Measurements from ENCODE around the gene PTP4A2. TPM values are rescaled to one million over a fixed set of nuclear protein-coding genes. Genes with fewer than 3 reads are reported as not detected.

The PTP4A2 gene
- total and polyA plus RNA-seq, 2 of the 8 experiments (the other 6 are each of a cell fraction or from before 2014, with no cell fraction given) = 87.4 to 214 TPM

DNA sequence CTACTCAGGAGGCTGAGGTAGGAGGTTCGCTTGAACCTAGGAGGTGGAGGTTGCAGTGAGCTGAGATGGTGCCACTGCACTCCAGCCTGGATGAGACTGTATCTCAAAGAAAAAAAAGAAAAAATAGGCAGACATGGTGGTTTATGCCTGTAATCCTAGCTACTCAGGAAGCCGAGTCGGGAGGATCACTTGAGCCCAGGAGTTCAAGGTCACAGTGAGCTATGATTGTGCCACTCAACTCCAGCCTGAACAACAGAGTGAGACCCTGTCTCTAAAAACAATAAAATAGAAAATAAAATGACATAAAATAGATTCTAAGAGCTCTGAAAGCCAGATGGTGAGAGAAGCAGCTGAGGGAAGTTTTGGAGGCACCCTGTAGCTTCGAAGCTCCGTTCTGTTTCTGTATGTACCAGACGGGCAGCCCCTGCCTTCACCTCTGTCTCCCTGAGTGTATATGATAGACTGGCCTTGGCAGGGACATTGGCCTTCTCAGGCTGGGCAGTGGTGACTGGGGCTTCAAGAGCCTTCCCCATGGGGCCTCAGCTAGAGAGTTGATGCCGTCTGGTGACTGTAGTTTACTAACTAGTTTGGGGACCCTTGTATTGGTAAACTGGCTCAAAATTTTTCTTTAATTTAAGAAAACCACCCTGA, 68.0 kb downstream of the PTP4A2 start:
- Histone ChIP-seq H2AK5ac (ENCODE audit: low read depth, low read length) (no peak overlapping the region), H3K4me3 (ENCODE audit: extremely low read depth in 1 of 4, insufficient read depth in 2 of 4, low read depth in 3 of 4, low read length in 4 of 4) (no peak overlapping the region), H4K20me1 (replicated peaks in 1 of 2; ENCODE audit: control insufficient read depth in 1 of 2, insufficient read depth in 2 of 2, low read length in 2 of 2) (no peaks in the 10 kb centered on the region), H3K36me3 (ENCODE audit: control insufficient read depth in 2 of 4, insufficient read depth in 4 of 4, low read length in 3 of 4) (no peaks in the 10 kb centered on the region), H2BK20ac (ENCODE audit: low read length) (no peak overlapping the region), H3K79me2 (ENCODE audit: control insufficient read depth in 1 of 2, insufficient read depth in 2 of 2, low read length in 2 of 2) (no peaks in the 10 kb centered on the region), H3K23ac (ENCODE audit: insufficient read length) (no peak overlapping the region), H3K4me2 (ENCODE audit: insufficient read depth in 1 of 2, low read depth in 2 of 2, low read length in 2 of 2) (no peak overlapping the region), H3K4me1 (replicated peaks in 1 of 4; ENCODE audit: control insufficient read depth in 3 of 4, insufficient read depth in 4 of 4, low read length in 3 of 4) (no peaks in the 10 kb centered on the region), H3K79me1 (ENCODE audit: low read depth, low read length) (no peaks in the 10 kb centered on the region), H2BK12ac (ENCODE audit: low read depth, low read length) (no peak overlapping the region), H3K4ac (replicated peaks; ENCODE audit: insufficient read length, low read depth, low read length) (no peak overlapping the region), H3K27ac (ENCODE audit: low read depth, low read length) (no peak overlapping the region), H3K23me2 (ENCODE audit: low read depth, low read length) (0 out of 2 replicates have a peak, but pooled peaks cover 3% of the 10 kb centered on the region), H2BK120ac (replicated peaks; ENCODE audit: low read depth, low read length) (no peak overlapping the region), H2AFZ (ENCODE audit: low read length) (no peak overlapping the region), H4K91ac (replicated peaks; ENCODE audit: insufficient read length, low read length) (no peak overlapping the region), H3K14ac (ENCODE audit: insufficient read length) (no peak overlapping the region), H2BK15ac (ENCODE audit: low read length) (no peak overlapping the region), H3K18ac (ENCODE audit: extremely low read depth, low read length) (no peak overlapping the region), H4K5ac (ENCODE audit: insufficient read length, low read depth, low read length) (no peak overlapping the region), H3K27me3 (replicated peaks in 1 of 4; ENCODE audit: control insufficient read depth in 3 of 4, extremely low read depth in 1 of 4, insufficient read depth in 3 of 4, low read length in 3 of 4) (no peaks in the 10 kb centered on the region), H3K9me3 (ENCODE audit: insufficient read depth in 2 of 2, low read depth in 1 of 2, low read length in 1 of 2) (no peaks in the 10 kb centered on the region), H3K56ac (replicated peaks; ENCODE audit: insufficient read length, low read depth, low read length) (no peak overlapping the region), H3K9ac (replicated peaks in 1 of 4; ENCODE audit: extremely low read depth in 1 of 4, low read depth in 3 of 4, low read length in 3 of 4) (no peak overlapping the region), H4K8ac (ENCODE audit: extremely low read depth, insufficient read depth, low read length) (no peak overlapping the region), H2BK5ac (ENCODE audit: low read depth, low read length) (no peak overlapping the region)
- WGBS, 2 experiments (ENCODE audit: extremely low coverage in 1 of 2, insufficient coverage in 1 of 2, insufficient read length in 1 of 2, insufficient replicate concordance in 2 of 2, low coverage in 1 of 2, low lambda C conversion rate in 2 of 2, missing lambda C conversion rate in 1 of 2) = 93% methylated on average over 7 of the region's 7 CpGs; no CpG with 5 or more reads in 1 of the 2 experiments
- DNase-seq (ENCODE audit: low read depth in 1 of 2, low spot score in 2 of 2) (no peak), FAIRE-seq (no peak)
- POLR2A ChIA-PET (ENCODE audit: partially characterized antibody) = interaction anchor here (0.9 kb wide), 1 partner anchor 34 kb away, joined by 3 read pairs; no protein-coding TSS in a partner anchor
- CTCF ChIA-PET (ENCODE audit: partially characterized antibody) = interaction anchor here (1.0 to 2.2 kb wide), 4 partner anchors 8 to 95 kb away, joined by 3 to 9 read pairs (median 4); no protein-coding TSS in a partner anchor
- no peak for TF ChIP-seq RBBP5 (IDR thresholded peaks at IDR 0.05; ENCODE audit: borderline replicate concordance, low read depth, low read length)
- TF ChIP-seq BCL11A (IDR thresholded peaks at IDR 0.05; ENCODE audit: low read depth in 2 of 2, low read length in 2 of 2) = no peak
- no peak for TF ChIP-seq NANOG (IDR thresholded peaks at IDR 0.05; ENCODE audit: insufficient read depth, low read depth, low read length, poor library complexity, severe bottlenecking)
- no peak for TF ChIP-seq CHD2 (IDR thresholded peaks at IDR 0.05; ENCODE audit: low read length)
